Esophagus squamous epithelium (tissue), 5 donors: Measurements from ENCODE around the gene SNX5. TPM values are rescaled to one million over a fixed set of nuclear protein-coding genes. Genes with fewer than 3 reads are reported as not detected.

Experiments
- DNase-seq: peaks from one replicate; lab custom pipeline; 2025; lab: John Stamatoyannopoulos, UW
- H3K27ac ChIP-seq, 4 donors: fragments of 200-600 bp; sonication (generic); one replicate each; pipeline ENCODE4 v1.5.1; 2016 to 2019; ENCODE audit warnings: mild to moderate bottlenecking in 1 of 4
- H3K27me3 ChIP-seq, 4 donors: fragments of 200-600 bp; sonication (generic); 1 replicate in 3 of 4; 2 replicates in 1 of 4; pipeline versions ENCODE4 v1.5.1 to v1.6.0; 2017 to 2021; ENCODE audit warnings: antibody characterized with exemption in 1 of 4
- H3K36me3 ChIP-seq, 3 donors: fragments of 200-600 bp; sonication (generic); one replicate each; pipeline ENCODE4 v1.5.1; 2016 to 2019
- H3K4me1 ChIP-seq, 3 donors: fragments of 200-600 bp; sonication (generic); one replicate each; pipeline ENCODE4 v1.5.1; 2017 to 2019
- H3K4me3 ChIP-seq, 4 donors: fragments of 200-600 bp; sonication (generic); 1 replicate in 3 of 4; 2 replicates in 1 of 4; pipeline ENCODE4 v1.5.1; 2016 to 2019; ENCODE audit warnings: mild to moderate bottlenecking in 2 of 4, moderate library complexity in 1 of 4
- H3K9me3 ChIP-seq, 3 donors: fragments of 200-600 bp; sonication (generic); one replicate each; pipeline ENCODE4 v1.5.1; 2016 to 2019
- POLR2A ChIP-seq, 4 donors: fragments of 450-650 bp; IDR thresholded peaks; one replicate each; pipeline ENCODE4 v1.6.1; 2017; ENCODE audit warnings: antibody characterized with exemption in 4 of 4, mild to moderate bottlenecking in 4 of 4, moderate library complexity in 3 of 4
- WGBS, 2 donors: methylation state at CpG; one replicate each; pipeline ENCODE4 v1.1.5; 2018; 5-methylcytosine and 5-hydroxymethylcytosine counted together
- intact Hi-C: fragments of 100-400 bp; cut with DNase I; formaldehyde crosslinking; loops from one replicate; pipeline ENCODE4 v1.15.0; 2022
- total RNA-seq, 4 donors: library from RNA; depleted of rRNA; stranded (reverse); fragments of >200 nt; gene quantifications; one replicate each; pipeline ENCODE4 v1.1.0, GENCODE V29; 2016
- TF ChIP-seq, protein P1 (sequence below), 6 experiments: fragments of 450-650 bp in 4 of 6; fragments of 200-600 bp in 2 of 6; sonication (generic) in 2 of 6; IDR thresholded peaks; one replicate each; pipeline ENCODE4 v1.5.1; 2016 to 2019; ENCODE audit warnings: antibody characterized with exemption in 6 of 6, mild to moderate bottlenecking in 4 of 6, moderate library complexity in 4 of 6
- donor health status: DM: yes; HTN: yes; CAD: no.

The SNX5 gene
- total RNA-seq, 4 donors from 2014 or later, result 43.6 to 137 (median 98.5) TPM

DNA sequence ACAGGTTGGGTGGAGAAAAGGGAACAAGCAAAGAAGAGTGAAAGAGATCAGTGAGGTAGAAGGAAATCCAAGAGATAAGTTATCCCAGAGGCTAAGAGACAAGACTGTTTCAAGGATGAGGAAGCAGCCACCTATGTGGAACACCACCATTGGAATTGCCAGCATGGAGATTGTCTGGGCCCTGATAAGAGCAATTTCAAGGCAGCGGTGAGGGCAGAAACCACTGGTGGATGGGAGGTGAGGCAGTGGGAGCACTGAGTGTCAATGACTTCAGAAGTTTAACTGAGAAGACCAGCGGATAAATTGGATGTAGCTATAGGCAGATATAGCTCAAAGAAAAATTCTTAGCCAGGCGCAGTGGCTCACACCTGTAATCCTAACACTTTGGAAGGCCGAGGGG, 56.7 kb downstream of the SNX5 start:
- Histone ChIP-seq H3K9me3 (no peaks in the 10 kb centered on the region), H3K4me3 (no peak overlapping the region), H3K4me1 (peaks cover 0 to 18% (median 4%) of the 10 kb centered on the region in 3 donors), H3K36me3 (no peaks in the 10 kb centered on the region), H3K27ac (no peak overlapping the region), H3K27me3 (no peaks in the 10 kb centered on the region)
- WGBS, 2 donors, result 87 to 91% methylated on average over 4 of the region's 4 CpGs
- TF ChIP-seq POLR2A (IDR thresholded peaks at IDR 0.05), result no peak
- TF ChIP-seq, protein P1, sequence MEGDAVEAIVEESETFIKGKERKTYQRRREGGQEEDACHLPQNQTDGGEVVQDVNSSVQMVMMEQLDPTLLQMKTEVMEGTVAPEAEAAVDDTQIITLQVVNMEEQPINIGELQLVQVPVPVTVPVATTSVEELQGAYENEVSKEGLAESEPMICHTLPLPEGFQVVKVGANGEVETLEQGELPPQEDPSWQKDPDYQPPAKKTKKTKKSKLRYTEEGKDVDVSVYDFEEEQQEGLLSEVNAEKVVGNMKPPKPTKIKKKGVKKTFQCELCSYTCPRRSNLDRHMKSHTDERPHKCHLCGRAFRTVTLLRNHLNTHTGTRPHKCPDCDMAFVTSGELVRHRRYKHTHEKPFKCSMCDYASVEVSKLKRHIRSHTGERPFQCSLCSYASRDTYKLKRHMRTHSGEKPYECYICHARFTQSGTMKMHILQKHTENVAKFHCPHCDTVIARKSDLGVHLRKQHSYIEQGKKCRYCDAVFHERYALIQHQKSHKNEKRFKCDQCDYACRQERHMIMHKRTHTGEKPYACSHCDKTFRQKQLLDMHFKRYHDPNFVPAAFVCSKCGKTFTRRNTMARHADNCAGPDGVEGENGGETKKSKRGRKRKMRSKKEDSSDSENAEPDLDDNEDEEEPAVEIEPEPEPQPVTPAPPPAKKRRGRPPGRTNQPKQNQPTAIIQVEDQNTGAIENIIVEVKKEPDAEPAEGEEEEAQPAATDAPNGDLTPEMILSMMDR (IDR thresholded peaks at IDR 0.05), result no peak
- intact Hi-C loops, result no loop called here
- no peak for DNase-seq

DNA sequence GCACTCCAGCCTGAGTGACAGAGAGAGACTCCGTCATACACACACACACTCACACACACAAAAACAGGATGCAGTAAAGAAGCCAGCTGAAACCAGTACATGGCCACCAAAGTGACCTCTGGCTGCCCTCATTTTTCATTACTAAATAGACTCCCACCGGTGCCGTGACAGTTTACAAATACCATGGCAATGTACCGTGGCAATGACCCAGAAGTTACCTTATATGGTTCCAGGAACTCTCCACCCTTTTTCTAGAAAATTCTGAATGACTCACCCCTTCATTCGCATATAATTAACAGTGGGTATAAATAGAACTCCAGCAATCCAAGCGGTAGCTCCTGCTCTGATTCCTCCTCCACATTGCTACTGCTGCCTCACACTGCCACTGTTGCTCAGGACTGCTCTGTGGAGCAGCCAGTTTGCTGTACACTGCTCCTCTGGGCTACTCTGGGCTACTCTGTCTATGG, 57.7 kb downstream of the SNX5 start:
- TF ChIP-seq, protein P1 (IDR thresholded peaks at IDR 0.05), result no peak
- TF ChIP-seq POLR2A (IDR thresholded peaks at IDR 0.05), result peak in 1 of 4 donors; percentile 10
- H3K27me3 ChIP-seq, result no peaks in the 10 kb centered on the region
- peaks cover 0 to 18% (median 4%) of the 10 kb centered on the region in 3 donors for H3K4me1 ChIP-seq
- intact Hi-C loops, result no loop called here
- H3K36me3 ChIP-seq, result no peaks in the 10 kb centered on the region
- WGBS, 2 donors, result 17 to 24% methylated on average over 6 of the region's 6 CpGs
- H3K4me3 ChIP-seq, result no peak overlapping the region
- peak overlapping the region in 3 of 4 donors; percentile 6 to 69 (median 67) for H3K27ac ChIP-seq
- H3K9me3 ChIP-seq, result no peaks in the 10 kb centered on the region
- no peak for DNase-seq

DNA sequence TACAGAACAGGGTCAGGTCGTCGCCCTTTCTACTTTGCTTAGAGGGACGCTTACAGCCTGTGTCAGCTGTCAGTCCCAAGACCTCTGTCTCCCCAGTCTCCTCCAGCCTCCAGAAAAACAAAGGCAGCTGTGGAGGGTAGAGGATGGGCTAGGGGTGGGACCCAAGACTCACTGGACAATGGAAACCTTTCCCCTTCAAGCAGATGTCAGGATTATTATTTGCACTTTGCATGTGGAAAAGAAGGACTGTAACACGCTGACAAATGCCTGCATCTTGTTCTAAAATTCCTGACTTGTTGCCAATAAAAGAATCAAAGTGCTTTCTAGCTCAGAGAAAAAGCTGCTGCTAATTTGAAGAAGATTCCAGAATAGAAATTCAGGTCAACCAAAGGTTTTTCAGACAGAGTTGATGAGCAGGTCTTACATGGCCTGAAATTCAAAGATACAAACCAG, 58.7 kb downstream of the SNX5 start:
- H3K36me3 ChIP-seq, result no peaks in the 10 kb centered on the region
- intact Hi-C loops, result loop anchor here (10.0 kb wide), 1 partner anchor 375 kb away; the partner anchor contains the start of gene BFSP1
- 54 to 67% methylated on average over 4 of the region's 4 CpGs for WGBS, 2 donors
- no peak for DNase-seq
- peaks cover 0 to 18% (median 4%) of the 10 kb centered on the region in 3 donors for H3K4me1 ChIP-seq
- peak overlapping the region in 3 of 4 donors; percentile 6 to 69 (median 67) for H3K27ac ChIP-seq
- no peak overlapping the region for H3K4me3 ChIP-seq
- TF ChIP-seq POLR2A (IDR thresholded peaks at IDR 0.05), result no peak
- TF ChIP-seq, protein P1 (IDR thresholded peaks at IDR 0.05), result no peak
- H3K9me3 ChIP-seq, result no peaks in the 10 kb centered on the region
- H3K27me3 ChIP-seq, result no peaks in the 10 kb centered on the region

DNA sequence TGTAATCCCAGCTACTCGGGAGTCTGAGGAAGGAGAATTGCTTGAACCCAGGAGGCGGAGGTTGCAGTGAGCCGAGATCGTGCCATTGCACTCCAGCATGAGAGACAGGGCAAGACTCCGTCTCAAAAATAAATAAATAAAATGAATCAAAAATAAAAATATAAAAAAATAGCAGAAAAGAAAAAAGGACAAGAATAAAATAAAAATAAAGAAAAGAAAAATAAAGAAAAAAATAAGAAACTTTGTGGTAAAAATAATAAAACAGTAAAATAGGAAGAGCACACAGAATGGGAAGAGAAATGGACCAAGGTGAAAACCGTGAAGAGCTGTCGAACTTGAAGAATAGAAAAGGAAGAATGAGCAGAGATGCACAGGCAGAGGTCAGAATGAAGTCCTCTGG, 63.0 kb downstream of the SNX5 start:
- no peak for DNase-seq
- H3K36me3 ChIP-seq, result no peaks in the 10 kb centered on the region
- H3K4me3 ChIP-seq, result no peak overlapping the region
- WGBS, 2 donors, result 81 to 85% methylated on average over 7 of the region's 7 CpGs
- no peaks in the 10 kb centered on the region for H3K27me3 ChIP-seq
- H3K9me3 ChIP-seq, result no peaks in the 10 kb centered on the region
- no peak overlapping the region for H3K27ac ChIP-seq
- TF ChIP-seq, protein P1 (IDR thresholded peaks at IDR 0.05), result no peak
- no peak for TF ChIP-seq POLR2A (IDR thresholded peaks at IDR 0.05)
- intact Hi-C loops, result loop anchor here (10.0 kb wide), 1 partner anchor 371 kb away; the partner anchor contains the start of gene BFSP1
- H3K4me1 ChIP-seq, result peaks cover 0 to 9% (median 4%) of the 10 kb centered on the region in 3 donors

DNA sequence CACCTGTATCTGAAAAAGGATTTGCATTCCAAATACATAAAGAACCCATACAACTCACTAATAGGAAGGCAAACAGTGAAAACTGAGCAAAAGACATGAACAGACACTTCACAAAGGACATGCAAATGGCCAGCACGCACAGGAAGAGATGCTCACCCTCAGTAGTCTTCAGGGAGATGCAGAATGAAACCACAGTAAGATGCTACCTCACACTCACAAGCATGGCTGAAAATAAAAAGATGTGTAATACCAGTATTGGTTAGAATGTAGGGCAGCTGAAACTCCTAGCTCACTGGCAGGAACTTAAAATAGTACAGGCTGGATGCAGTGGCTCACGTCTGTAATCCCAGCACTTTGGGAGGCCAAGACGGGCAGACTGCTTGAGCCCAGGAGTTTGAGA, 64.6 kb downstream of the SNX5 start:
- H3K4me1 ChIP-seq, result no peaks in the 10 kb centered on the region
- peaks cover 0 to 4% (median 0%) of the 10 kb centered on the region in 4 donors for H3K27me3 ChIP-seq
- no peaks in the 10 kb centered on the region for H3K36me3 ChIP-seq
- no peak for DNase-seq
- H3K9me3 ChIP-seq, result no peaks in the 10 kb centered on the region
- H3K4me3 ChIP-seq, result no peak overlapping the region
- intact Hi-C loops, result loop anchor here (10.0 kb wide), 1 partner anchor 369 kb away; the partner anchor contains the start of gene BFSP1
- no peak overlapping the region for H3K27ac ChIP-seq
- 59 to 71% methylated on average over 3 of the region's 3 CpGs for WGBS, 2 donors
- TF ChIP-seq, protein P1 (IDR thresholded peaks at IDR 0.05), result no peak
- no peak for TF ChIP-seq POLR2A (IDR thresholded peaks at IDR 0.05)
